GM12891 (cell line): ENCODE results near the gene RSAD1.

Experiments
- PAX5 ChIP-seq: IDR thresholded peaks from 2 replicates; pipeline ENCODE4 v1.6.1; 2011; ENCODE audit warnings: low read length, moderate library complexity, mild to moderate bottlenecking; ENCODE audit not compliant: insufficient read depth, severe bottlenecking
- POLR2A ChIP-seq: IDR thresholded peaks from 2 replicates; pipeline ENCODE4 v1.6.1; 2011; ENCODE audit warnings: low read depth, low read length, control low read depth
- POLR2AphosphoS5 ChIP-seq: IDR thresholded peaks from 2 replicates; pipeline ENCODE4 v1.6.1; 2011; ENCODE audit warnings: low read depth, low read length, control low read depth
- POU2F2 ChIP-seq: IDR thresholded peaks from 2 replicates; pipeline ENCODE4 v1.6.1; 2011; ENCODE audit warnings: low read depth, mild to moderate bottlenecking, control low read depth, low read length, moderate library complexity
- SPI1 ChIP-seq: IDR thresholded peaks from 2 replicates; pipeline ENCODE4 v1.6.1; 2011; ENCODE audit warnings: low read depth, low read length, control low read depth
- TAF1 ChIP-seq: IDR thresholded peaks from 2 replicates; pipeline ENCODE4 v1.6.1; 2011; ENCODE audit warnings: low read depth, low read length, control low read depth

DNA sequence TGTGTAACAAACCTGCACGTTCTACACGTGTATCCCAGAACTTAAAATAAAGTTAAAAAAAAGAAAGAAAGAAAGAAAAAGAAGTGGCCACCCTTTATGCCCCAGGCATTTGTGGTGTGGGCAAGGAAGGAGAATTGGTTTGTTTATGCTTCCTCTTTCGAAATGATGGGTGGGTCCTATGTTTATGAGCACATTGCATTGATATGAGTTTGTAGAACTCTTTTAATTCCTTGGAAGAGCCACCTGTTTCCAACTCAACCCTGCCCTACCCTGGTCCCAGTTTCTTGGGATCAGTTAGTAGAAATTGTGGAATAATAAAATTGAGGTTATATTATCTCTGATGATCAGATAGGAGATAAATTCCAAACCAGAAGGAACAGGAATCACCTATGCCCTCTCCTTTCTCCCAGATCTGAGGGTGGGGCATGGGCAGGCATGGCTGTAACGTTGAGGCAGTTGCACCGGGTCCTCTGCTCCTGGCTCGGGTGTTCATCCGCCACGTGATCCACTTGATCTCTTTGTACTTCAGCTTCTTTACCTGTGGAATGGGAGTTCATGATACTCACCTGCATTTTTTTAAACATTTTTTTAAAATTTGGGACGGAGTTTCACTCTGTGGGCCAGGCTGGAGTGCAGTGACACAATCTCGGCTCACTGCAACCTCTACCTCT, 25.9 kb upstream of the RSAD1 start:
- TF ChIP-seq POLR2A (no peak), TAF1 (no peak), POLR2AphosphoS5 (no peak), SPI1 (peak; percentile 32; the same call in 1 of the 2 replicates), POU2F2 (no peak), PAX5 (no peak)
